HCT116 (cell line): ENCODE measurements around the gene RCSD1. TPM values are rescaled to one million over a fixed set of nuclear protein-coding genes. Genes with fewer than 3 reads are reported as not detected.

Experiments used
- ATAC-seq: fragments of 200-7000 bp; cut with Tn5 transposase; 2 replicates; pipeline ENCODE4 v1.9.1; 2020; ENCODE audit warnings: mild to moderate bottlenecking, moderate library complexity
- BruUV-seq: library from RNA; stranded (reverse); fragments of 400-500 nt; replicated peaks from 2 replicates; lab custom pipeline; 2021; lab: Mats Ljungman, UMichigan
- CTCF ChIA-PET: fragments of 300-600 bp; sonication (Branson Sonifier 250); formaldehyde crosslinking; loops from one replicate; lab custom pipeline; 2021; ENCODE audit warnings: antibody characterized with exemption; lab: Charles Lee
- POLR2A ChIA-PET: fragments of 300-600, 350-600 bp; sonication (Branson Sonifier 250); formaldehyde crosslinking; loops from one replicate; lab custom pipeline; 2021; ENCODE audit warnings: antibody characterized with exemption; lab: Charles Lee
- RAD21 ChIA-PET, 2 experiments: fragments of 300-600 bp; sonication (Branson Sonifier 250); formaldehyde crosslinking; loops; one replicate each; lab custom pipeline; 2023; ENCODE audit warnings: low total read pairs in 2 of 2; ENCODE audit not compliant: uncharacterized antibody in 2 of 2, unreplicated experiment in 2 of 2, low non-redundant PET in 1 of 2; lab: Charles Lee
- DNase-seq: peaks from one replicate; pipeline ENCODE4 v3.0.0-alpha.2; 2010; ENCODE audit warnings: low read depth, low spot score
- H2AFZ ChIP-seq: fragments of 200-600 bp; shearing (Covaris generic), sonication (generic); 2 replicates; pipeline ENCODE4 v1.6.1; 2017; ENCODE audit warnings: low read depth, mixed run types, mixed read lengths, antibody characterized with exemption, low read length; ENCODE audit not compliant: poor library complexity, severe bottlenecking
- H3K27ac ChIP-seq: 2 replicates; pipeline ENCODE4 v1.5.1; 2012; ENCODE audit warnings: low read depth, low read length
- H3K27me3 ChIP-seq: fragments of 200-600 bp; sonication (generic); 2 replicates; pipeline ENCODE4 v1.6.1; 2016; ENCODE audit warnings: mixed run types, low read length, mixed read lengths; ENCODE audit not compliant: insufficient read depth
- H3K36me3 ChIP-seq, 2 experiments: fragments of 200-500 bp in 1 of 2; fragments of 200-600 bp in 1 of 2; sonication (Bioruptor generic) in 1 of 2; sonication (generic) in 1 of 2; 2 replicates each; pipeline versions ENCODE4 v1.5.1 to v1.6.1; 2014 to 2016; ENCODE audit warnings: low read length in 2 of 2, inconsistent platforms in 1 of 2, mixed read lengths in 1 of 2, mixed run types in 1 of 2; ENCODE audit not compliant: insufficient read depth in 2 of 2, control insufficient read depth in 1 of 2
- H3K4me1 ChIP-seq, 2 experiments: fragments of 200-600 bp in 1 of 2; sonication (generic) in 1 of 2; 2 replicates each; pipeline versions ENCODE4 v1.5.1 to v1.6.1; 2012 to 2017; ENCODE audit warnings: low read length in 2 of 2, inconsistent platforms in 1 of 2, mild to moderate bottlenecking in 1 of 2, mixed read lengths in 1 of 2, mixed run types in 1 of 2, moderate library complexity in 1 of 2; ENCODE audit not compliant: insufficient read depth in 2 of 2, control insufficient read depth in 1 of 2
- H3K4me2 ChIP-seq: fragments of 200-600 bp; sonication (generic); 2 replicates; pipeline ENCODE4 v1.6.1; 2017; ENCODE audit warnings: mixed run types, low read length, mixed read lengths
- H3K4me3 ChIP-seq, 2 experiments: fragments of 200-600 bp in 1 of 2; sonication (generic) in 1 of 2; replicated peaks in 1 of 2; 2 replicates each; pipeline ENCODE4 v1.5.1; 2011 to 2016; ENCODE audit warnings: low read length in 2 of 2, control low read depth in 1 of 2, low read depth in 1 of 2, mild to moderate bottlenecking in 1 of 2, mixed read lengths in 1 of 2, mixed run types in 1 of 2
- H3K79me2 ChIP-seq: fragments of 200-600 bp; sonication (generic); 2 replicates; pipeline ENCODE4 v1.6.1; 2017; ENCODE audit warnings: mild to moderate bottlenecking, mixed run types, low read length, moderate library complexity, mixed read lengths; ENCODE audit not compliant: insufficient read depth
- H3K9ac ChIP-seq: fragments of 200-600 bp; sonication (generic); 2 replicates; pipeline ENCODE4 v1.6.1; 2016; ENCODE audit warnings: low read length, mixed read lengths
- H3K9me2 ChIP-seq: fragments of 200-600 bp; sonication (generic), shearing (Covaris generic); 2 replicates; pipeline ENCODE4 v1.6.1; 2017; ENCODE audit warnings: mixed run types, mild to moderate bottlenecking, moderate library complexity; ENCODE audit not compliant: insufficient read depth
- H3K9me3 ChIP-seq, 2 experiments: fragments of 200-500 bp in 1 of 2; fragments of 200-600 bp in 1 of 2; sonication (Bioruptor generic) in 1 of 2; sonication (generic) in 1 of 2; 2 replicates each; pipeline ENCODE4 v1.6.1; 2014 to 2017; ENCODE audit warnings: low read length in 2 of 2, mixed read lengths in 2 of 2, inconsistent platforms in 1 of 2, low read depth in 1 of 2, mild to moderate bottlenecking in 1 of 2, mixed run types in 1 of 2, moderate library complexity in 1 of 2; ENCODE audit not compliant: control insufficient read depth in 1 of 2, insufficient read depth in 1 of 2
- H4K20me1 ChIP-seq: fragments of 200-600 bp; sonication (generic), shearing (Covaris generic); 2 replicates; pipeline ENCODE4 v1.6.1; 2017; ENCODE audit warnings: mixed run types, mild to moderate bottlenecking, moderate library complexity; ENCODE audit not compliant: insufficient read depth
- CBX3 ChIP-seq: IDR thresholded peaks from 2 replicates; pipeline ENCODE4 v1.6.1; 2012; ENCODE audit warnings: low read depth
- CEBPB ChIP-seq: IDR thresholded peaks from 2 replicates; pipeline ENCODE4 v1.6.1; 2012; ENCODE audit warnings: low read depth
- EGR1 ChIP-seq: IDR thresholded peaks from 2 replicates; pipeline ENCODE4 v1.6.1; 2012; ENCODE audit warnings: low read depth
- EZH2 ChIP-seq: fragments of 200-600 bp; sonication (generic); IDR thresholded peaks from 2 replicates; pipeline ENCODE4 v1.6.1; 2017; ENCODE audit warnings: antibody characterized with exemption, mixed run types
- EZH2phosphoT487 ChIP-seq: fragments of 200-600 bp; IDR thresholded peaks from 2 replicates; pipeline ENCODE4 v1.6.1; 2018; ENCODE audit warnings: antibody characterized with exemption, borderline replicate concordance
- JUND ChIP-seq: IDR thresholded peaks from 2 replicates; pipeline ENCODE4 v1.6.1; 2012
- POLR2A ChIP-seq: IDR thresholded peaks from 2 replicates; pipeline ENCODE4 v1.7.0; 2011; ENCODE audit warnings: borderline replicate concordance; ENCODE audit not compliant: insufficient read depth, insufficient read length; ENCODE audit errors: extremely low read depth
- POLR2AphosphoS5 ChIP-seq: IDR thresholded peaks from 2 replicates; pipeline ENCODE4 v1.6.1; 2011; ENCODE audit warnings: mild to moderate bottlenecking, low read depth, low read length, moderate library complexity
- RAD21 ChIP-seq: IDR thresholded peaks from 2 replicates; pipeline ENCODE4 v1.6.1; 2012; ENCODE audit warnings: low read depth, mild to moderate bottlenecking
- SIN3A ChIP-seq: IDR thresholded peaks from 2 replicates; pipeline ENCODE4 v1.6.1; 2012; ENCODE audit warnings: low read depth
- SP1 ChIP-seq: IDR thresholded peaks from 2 replicates; pipeline ENCODE4 v1.6.1; 2012; ENCODE audit warnings: low read depth
- TCF7L2 ChIP-seq: IDR thresholded peaks from 2 replicates; pipeline ENCODE4 v1.7.0; 2011; ENCODE audit warnings: borderline replicate concordance, inconsistent platforms; ENCODE audit not compliant: insufficient read depth, insufficient read length; ENCODE audit errors: extremely low read depth
- YY1 ChIP-seq: IDR thresholded peaks from 2 replicates; pipeline ENCODE4 v1.6.1; 2011; ENCODE audit warnings: low read length, low read depth, moderate library complexity, mild to moderate bottlenecking; ENCODE audit not compliant: insufficient replicate concordance; ENCODE audit errors: extremely low read depth
- ZBTB33 ChIP-seq: IDR thresholded peaks from 2 replicates; pipeline ENCODE4 v1.6.1; 2011; ENCODE audit warnings: mild to moderate bottlenecking, low read length, moderate library complexity; ENCODE audit not compliant: insufficient replicate concordance; ENCODE audit errors: extremely low read depth
- ZFX ChIP-seq: fragments of 450-650 bp; IDR thresholded peaks from 2 replicates; pipeline ENCODE4 v1.6.1; 2017
- ZNF274 ChIP-seq: fragments of 200-500 bp; sonication (Bioruptor generic); IDR thresholded peaks from 2 replicates; pipeline ENCODE4 v1.6.1; 2014; ENCODE audit warnings: mild to moderate bottlenecking, low read depth, low read length, inconsistent platforms
- intact Hi-C: fragments of 100-400 bp; cut with micrococcal nuclease; formaldehyde crosslinking; loops from 2 replicates; pipeline ENCODE4 v1.10.0; 2022
- total RNA-seq: library from RNA; stranded (reverse); gene quantifications from one replicate; pipeline ENCODE4 v1.2.1, GENCODE V29; 2021; ENCODE audit not compliant: unreplicated experiment
- TF ChIP-seq, protein P1 (sequence below): IDR thresholded peaks from 2 replicates; pipeline ENCODE4 v1.6.1; 2012
- TF ChIP-seq, protein P2 (sequence below), 3 experiments: fragments of 200-600 bp in 1 of 3; sonication (generic) in 1 of 3; IDR thresholded peaks in 2 of 3; conservative IDR thresholded peaks in 1 of 3; 2 replicates each; pipeline ENCODE4 v1.5.1; 2012 to 2017; ENCODE audit warnings: low read depth in 2 of 3, low read length in 2 of 3, antibody characterized with exemption in 1 of 3, borderline replicate concordance in 1 of 3, control low read depth in 1 of 3, mild to moderate bottlenecking in 1 of 3, mixed read lengths in 1 of 3, mixed run types in 1 of 3, moderate library complexity in 1 of 3; ENCODE audit not compliant: insufficient read depth in 1 of 3

Gene RCSD1
- total RNA-seq, 1 experiment from 2014 or later: 0.15 TPM

DNA sequence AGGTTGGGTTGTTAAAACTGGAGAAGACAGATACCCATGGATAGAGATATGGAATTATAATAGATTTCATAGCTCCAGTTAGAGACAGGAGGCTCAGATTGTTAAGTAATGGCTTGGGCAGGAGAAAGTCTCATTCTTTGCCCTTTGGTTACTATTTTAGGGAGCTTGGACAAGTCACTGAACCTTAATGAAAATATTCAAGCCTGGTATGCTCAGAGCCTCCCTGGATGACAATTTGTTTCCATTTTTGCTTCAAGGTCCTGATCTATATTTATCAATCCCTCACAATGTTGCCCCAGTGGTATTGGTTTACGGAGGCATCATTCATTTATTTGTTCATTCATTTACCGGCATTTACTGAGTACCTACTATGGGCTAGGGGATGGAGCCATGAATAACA is 37.5 kb downstream of the RCSD1 start:
- H2AFZ ChIP-seq: no peak overlapping the region
- H3K9ac ChIP-seq: no peak overlapping the region
- POLR2A ChIA-PET: no interaction called here
- H3K9me2 ChIP-seq: no peaks in the 10 kb centered on the region
- no TSS peak for BruUV-seq
- no peaks in the 10 kb centered on the region for H3K27me3 ChIP-seq
- peaks cover 2 to 18% of the 10 kb centered on the region in 2 experiments; a peak in 3 of 4 replicates for H3K4me1 ChIP-seq
- no peaks in the 10 kb centered on the region for H3K79me2 ChIP-seq
- CTCF ChIA-PET: no interaction called here
- H3K4me3 ChIP-seq: no peak overlapping the region
- no peaks in the 10 kb centered on the region for H4K20me1 ChIP-seq
- no peaks in the 10 kb centered on the region for H3K36me3 ChIP-seq
- DNase-seq (no peak), ATAC-seq (no peak)
- H3K9me3 ChIP-seq: no peaks in the 10 kb centered on the region
- H3K4me2 ChIP-seq: no peak overlapping the region
- H3K27ac ChIP-seq: no peak overlapping the region
- intact Hi-C loops: no loop called here
- RAD21 ChIA-PET: no interaction called here
- no peak for TF ChIP-seq SP1
- no peak for TF ChIP-seq ZNF274
- no peak for TF ChIP-seq POLR2AphosphoS5
- TF ChIP-seq JUND: no peak
- TF ChIP-seq EZH2phosphoT487: no peak
- TF ChIP-seq, protein P1, sequence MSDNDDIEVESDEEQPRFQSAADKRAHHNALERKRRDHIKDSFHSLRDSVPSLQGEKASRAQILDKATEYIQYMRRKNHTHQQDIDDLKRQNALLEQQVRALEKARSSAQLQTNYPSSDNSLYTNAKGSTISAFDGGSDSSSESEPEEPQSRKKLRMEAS: no peak
- TF ChIP-seq EGR1: no peak
- TF ChIP-seq YY1: no peak
- no peak for TF ChIP-seq CBX3
- no peak for TF ChIP-seq ZBTB33
- no peak for TF ChIP-seq EZH2
- TF ChIP-seq CEBPB: no peak
- TF ChIP-seq ZFX: no peak
- TF ChIP-seq, protein P2, sequence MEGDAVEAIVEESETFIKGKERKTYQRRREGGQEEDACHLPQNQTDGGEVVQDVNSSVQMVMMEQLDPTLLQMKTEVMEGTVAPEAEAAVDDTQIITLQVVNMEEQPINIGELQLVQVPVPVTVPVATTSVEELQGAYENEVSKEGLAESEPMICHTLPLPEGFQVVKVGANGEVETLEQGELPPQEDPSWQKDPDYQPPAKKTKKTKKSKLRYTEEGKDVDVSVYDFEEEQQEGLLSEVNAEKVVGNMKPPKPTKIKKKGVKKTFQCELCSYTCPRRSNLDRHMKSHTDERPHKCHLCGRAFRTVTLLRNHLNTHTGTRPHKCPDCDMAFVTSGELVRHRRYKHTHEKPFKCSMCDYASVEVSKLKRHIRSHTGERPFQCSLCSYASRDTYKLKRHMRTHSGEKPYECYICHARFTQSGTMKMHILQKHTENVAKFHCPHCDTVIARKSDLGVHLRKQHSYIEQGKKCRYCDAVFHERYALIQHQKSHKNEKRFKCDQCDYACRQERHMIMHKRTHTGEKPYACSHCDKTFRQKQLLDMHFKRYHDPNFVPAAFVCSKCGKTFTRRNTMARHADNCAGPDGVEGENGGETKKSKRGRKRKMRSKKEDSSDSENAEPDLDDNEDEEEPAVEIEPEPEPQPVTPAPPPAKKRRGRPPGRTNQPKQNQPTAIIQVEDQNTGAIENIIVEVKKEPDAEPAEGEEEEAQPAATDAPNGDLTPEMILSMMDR (IDR thresholded peaks at IDR 0.05 in 2 of 3, conservative IDR thresholded peaks at IDR 0.05 in 1 of 3; ENCODE audit: borderline replicate concordance in 1 of 3, insufficient read depth in 1 of 3, low read depth in 2 of 3, low read length in 2 of 3): no peak
- no peak for TF ChIP-seq RAD21
- TF ChIP-seq TCF7L2: no peak
- TF ChIP-seq SIN3A: no peak
- TF ChIP-seq POLR2A: no peak
- TF ChIP-seq, all 23 proteins: peak for 0
